ENCODE results near the gene PFDN4.

The PFDN4 gene

DNA sequence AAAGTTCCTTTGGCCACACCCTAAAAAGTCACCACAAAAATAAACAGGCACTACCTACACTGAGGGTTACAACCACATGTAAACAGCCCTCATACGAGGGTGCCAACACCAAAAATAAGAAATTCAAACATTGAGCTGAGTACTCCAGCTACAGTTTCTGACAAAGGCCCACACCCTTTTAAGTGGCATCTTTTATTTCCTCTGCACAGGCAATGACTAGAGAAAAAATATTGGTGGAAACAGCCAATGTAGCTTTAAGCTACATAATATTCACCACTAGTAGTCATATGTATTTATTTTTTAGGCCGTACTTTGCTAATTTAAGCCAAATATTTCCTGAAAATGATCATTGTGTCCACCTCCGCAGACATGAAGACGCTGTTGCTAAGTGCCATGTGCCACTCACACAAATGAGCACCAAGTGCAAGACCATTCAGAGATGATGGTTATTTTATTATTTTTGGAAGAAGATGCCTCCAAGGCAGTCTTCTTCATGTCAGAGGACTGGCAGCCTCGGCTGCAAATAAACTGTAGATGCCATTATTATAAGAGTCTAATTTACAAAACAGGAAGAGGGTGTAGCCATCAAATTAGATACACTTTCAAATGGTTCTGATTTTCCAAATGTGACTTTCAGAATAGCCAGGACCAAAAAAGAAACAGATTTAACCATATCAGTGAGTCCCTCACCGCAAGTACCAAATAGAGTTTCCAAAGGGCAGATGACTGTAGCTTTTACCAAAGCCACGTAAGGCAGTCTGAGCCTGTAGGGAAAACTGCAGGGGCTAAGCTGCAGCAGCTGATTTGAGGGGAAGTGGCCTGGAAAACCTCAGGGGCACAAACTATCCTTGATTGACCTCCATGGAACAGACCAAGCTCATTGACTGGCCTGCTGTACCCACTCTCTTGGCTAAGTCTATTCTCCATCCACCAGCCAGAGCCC is 47.6 kb upstream of the PFDN4 start:
- TF ChIP-seq EZH2phosphoT487 (IDR thresholded peaks at IDR 0.05; ENCODE audit: borderline replicate concordance, low read length): no peak
- no peak for TF ChIP-seq CTCF (IDR thresholded peaks at IDR 0.05; ENCODE audit: low read depth, low read length, poor library complexity, severe bottlenecking)
- Histone ChIP-seq H3F3A (ENCODE audit: control insufficient read depth, insufficient read depth) (no peaks in the 10 kb centered on the region), H3K4me1 (ENCODE audit: control insufficient read depth, low read length) (no peaks in the 10 kb centered on the region), H4K20me1 (ENCODE audit: control insufficient read depth, insufficient read depth, low read depth, low read length) (no peaks in the 10 kb centered on the region; the same call in 1 of the 2 replicates), H3K4me2 (ENCODE audit: low read length) (no peak overlapping the region), H3K9me2 (replicated peaks; ENCODE audit: control insufficient read depth, low read length) (no peaks in the 10 kb centered on the region), H3K27ac (ENCODE audit: low read depth, low read length) (no peak overlapping the region), H3K9me3 (ENCODE audit: control insufficient read depth, insufficient read depth, low read length) (no peaks in the 10 kb centered on the region), H3K36me3 (ENCODE audit: control insufficient read depth, low read length) (no peaks in the 10 kb centered on the region), H3K79me2 (ENCODE audit: control insufficient read depth, low read length) (no peaks in the 10 kb centered on the region), H3K27me3 (ENCODE audit: control insufficient read depth, low read length) (no peaks in the 10 kb centered on the region), H3K4me3 (ENCODE audit: low read length) (no peak overlapping the region)

DNA sequence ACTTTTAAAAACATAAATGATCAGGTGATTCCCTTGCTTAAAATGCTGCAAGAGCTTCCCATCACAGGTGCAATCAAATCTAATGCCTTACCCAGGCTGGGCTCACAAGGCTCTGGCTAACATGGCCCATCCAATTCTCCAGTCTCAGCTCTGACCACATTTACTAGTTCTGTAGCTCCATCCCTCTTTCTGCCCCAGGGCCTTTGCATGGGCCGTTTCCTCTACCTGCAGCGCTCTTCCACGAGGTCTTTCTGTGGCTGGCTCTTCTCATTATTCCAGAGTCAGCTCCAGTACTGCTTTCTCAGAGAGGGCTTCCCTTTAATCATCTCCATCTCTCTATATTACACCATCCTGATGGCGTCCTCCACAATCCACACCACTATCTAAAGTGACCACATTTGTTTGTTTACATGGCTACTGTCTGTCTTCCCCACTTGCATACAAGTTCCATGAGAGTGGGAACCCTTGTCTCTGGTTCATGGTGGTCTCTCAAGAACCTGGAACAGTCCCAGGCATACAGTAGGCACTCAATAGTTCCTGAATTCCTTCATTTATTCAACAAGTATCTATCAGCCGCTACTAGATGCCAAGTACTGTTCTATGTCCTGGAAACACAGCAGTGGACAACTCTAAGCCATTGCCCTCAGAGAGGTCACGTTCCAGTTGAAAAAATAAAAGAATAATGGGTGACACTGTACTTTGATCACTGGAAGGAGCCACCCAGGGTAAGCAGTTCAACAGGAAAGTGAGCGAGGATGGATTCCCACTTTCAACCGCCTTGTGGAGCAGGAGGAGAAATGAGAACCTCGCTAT is 46.7 kb upstream of the PFDN4 start:
- Histone ChIP-seq H3K36me3 (ENCODE audit: control insufficient read depth, low read length) (no peaks in the 10 kb centered on the region), H3F3A (ENCODE audit: control insufficient read depth, insufficient read depth) (no peaks in the 10 kb centered on the region)

GRCh38 chr20:54161821-54162149 is 46.1 kb upstream of the PFDN4 start:
- Histone ChIP-seq H4K20me1 (ENCODE audit: control insufficient read depth, insufficient read depth, low read depth, low read length) (no peaks in the 10 kb centered on the region; the same call in 1 of the 2 replicates), H3K27me3 (ENCODE audit: control insufficient read depth, low read length) (peaks cover 3% of the 10 kb centered on the region; the same call in 1 of the 2 replicates), H3K4me2 (ENCODE audit: low read length) (no peak overlapping the region), H3K4me3 (ENCODE audit: low read length) (no peak overlapping the region), H3K79me2 (ENCODE audit: control insufficient read depth, low read length) (no peaks in the 10 kb centered on the region), H3K4me1 (ENCODE audit: control insufficient read depth, low read length) (no peaks in the 10 kb centered on the region), H3K9me3 (ENCODE audit: control insufficient read depth, insufficient read depth, low read length) (no peaks in the 10 kb centered on the region), H3K27ac (ENCODE audit: low read depth, low read length) (no peak overlapping the region), H3K9me2 (replicated peaks; ENCODE audit: control insufficient read depth, low read length) (no peaks in the 10 kb centered on the region), H3K36me3 (ENCODE audit: control insufficient read depth, low read length) (no peaks in the 10 kb centered on the region), H3F3A (ENCODE audit: control insufficient read depth, insufficient read depth) (no peaks in the 10 kb centered on the region)
- TF ChIP-seq EZH2phosphoT487 (IDR thresholded peaks at IDR 0.05; ENCODE audit: borderline replicate concordance, low read length) (no peak), CTCF (IDR thresholded peaks at IDR 0.05; ENCODE audit: low read depth, low read length, poor library complexity, severe bottlenecking) (no peak)

More for the DNA sequence above, 46.7 kb upstream of the PFDN4 start:
- Histone ChIP-seq H3K27me3 (ENCODE audit: control insufficient read depth, low read length) (peaks cover 3% of the 10 kb centered on the region; the same call in 1 of the 2 replicates), H3K4me1 (ENCODE audit: control insufficient read depth, low read length) (no peaks in the 10 kb centered on the region), H3K79me2 (ENCODE audit: control insufficient read depth, low read length) (no peaks in the 10 kb centered on the region), H3K4me3 (ENCODE audit: low read length) (no peak overlapping the region), H3K9me3 (ENCODE audit: control insufficient read depth, insufficient read depth, low read length) (no peaks in the 10 kb centered on the region), H3K4me2 (ENCODE audit: low read length) (no peak overlapping the region), H3K9me2 (replicated peaks; ENCODE audit: control insufficient read depth, low read length) (no peaks in the 10 kb centered on the region), H4K20me1 (ENCODE audit: control insufficient read depth, insufficient read depth, low read depth, low read length) (no peaks in the 10 kb centered on the region; the same call in 1 of the 2 replicates), H3K27ac (ENCODE audit: low read depth, low read length) (no peak overlapping the region)
- TF ChIP-seq EZH2phosphoT487 (IDR thresholded peaks at IDR 0.05; ENCODE audit: borderline replicate concordance, low read length): no peak
- TF ChIP-seq CTCF (IDR thresholded peaks at IDR 0.05; ENCODE audit: low read depth, low read length, poor library complexity, severe bottlenecking): no peak
